SK-N-SH (cell line): ENCODE measurements around the gene POLD3. TPM values are rescaled to one million over a fixed set of nuclear protein-coding genes. Genes with fewer than 3 reads are reported as not detected.

Experiments
- CTCF ChIA-PET: fragments of 300-600, 350-600 bp; formaldehyde crosslinking; extraction: SDS; loops from one replicate; lab custom pipeline; 2021; lab: Yijun Ruan, JAX
- POLR2A ChIA-PET: fragments of 350-600 bp; sonication (Branson Sonifier 250); formaldehyde crosslinking; extraction: SDS; loops from one replicate; lab custom pipeline; 2020; ENCODE audit warnings: antibody characterized with exemption, inconsistent platforms; lab: Yijun Ruan, JAX
- DNase-seq: peaks from one replicate; pipeline ENCODE4 v3.0.0; 2012
- H2AFZ ChIP-seq: fragments of 200-600 bp; sonication (generic); 2 replicates; pipeline ENCODE4 v1.8.1; 2016; ENCODE audit warnings: antibody characterized with exemption, mild to moderate bottlenecking, low read depth
- H3F3A ChIP-seq: fragments of 200-600 bp; sonication (generic); replicated peaks from 2 replicates; pipeline ENCODE3; 2016; ENCODE audit warnings: antibody characterized with exemption, mild to moderate bottlenecking; ENCODE audit not compliant: insufficient read depth
- H3K27ac ChIP-seq, 2 experiments: fragments of 200-500 bp in 1 of 2; fragments of 200-600 bp in 1 of 2; sonication (Bioruptor generic) in 1 of 2; sonication (generic), shearing (Covaris generic) in 1 of 2; 2 replicates each; pipeline versions ENCODE4 v1.5.1 to v1.6.1; 2014 to 2016; ENCODE audit warnings: low read depth in 2 of 2, inconsistent platforms in 1 of 2, low read length in 1 of 2, mild to moderate bottlenecking in 1 of 2, mixed read lengths in 1 of 2
- H3K27me3 ChIP-seq: fragments of 200-600 bp; sonication (generic), shearing (Covaris generic); 2 replicates; pipeline ENCODE4 v1.6.1; 2016; ENCODE audit warnings: mixed run types; ENCODE audit not compliant: insufficient read depth
- H3K36me3 ChIP-seq, 2 experiments: fragments of 200-500 bp in 1 of 2; fragments of 200-600 bp in 1 of 2; sonication (Bioruptor generic) in 1 of 2; sonication (generic) in 1 of 2; replicated peaks in 1 of 2; 2 replicates each; pipeline versions ENCODE3 to v1.5.1; 2014 to 2016; ENCODE audit warnings: low read length in 1 of 2, mild to moderate bottlenecking in 1 of 2; ENCODE audit not compliant: insufficient read depth in 2 of 2, control insufficient read depth in 1 of 2
- H3K4me1 ChIP-seq, 2 experiments: fragments of 200-500 bp in 1 of 2; fragments of 200-600 bp in 1 of 2; sonication (Bioruptor generic) in 1 of 2; sonication (generic), shearing (Covaris generic) in 1 of 2; 2 replicates each; pipeline versions ENCODE4 v1.5.1 to v1.6.1; 2014 to 2016; ENCODE audit warnings: low read depth in 1 of 2, low read length in 1 of 2, mixed run types in 1 of 2; ENCODE audit not compliant: insufficient read depth in 2 of 2, control insufficient read depth in 1 of 2
- H3K4me2 ChIP-seq: fragments of 200-600 bp; sonication (generic), shearing (Covaris generic); 2 replicates; pipeline ENCODE4 v1.6.1; 2017; ENCODE audit warnings: mixed run types
- H3K4me3 ChIP-seq, 2 experiments: fragments of 200-500 bp in 1 of 2; fragments of 200-600 bp in 1 of 2; sonication (Bioruptor generic) in 1 of 2; sonication (generic), shearing (Covaris generic) in 1 of 2; 2 replicates each; pipeline versions ENCODE4 v1.5.1 to v1.8.1; 2014 to 2016; ENCODE audit warnings: low read depth in 2 of 2, inconsistent platforms in 1 of 2, low read length in 1 of 2, mild to moderate bottlenecking in 1 of 2, mixed read lengths in 1 of 2, moderate library complexity in 1 of 2
- H3K79me2 ChIP-seq: fragments of 200-600 bp; sonication (generic); 2 replicates; pipeline ENCODE4 v1.8.1; 2017; ENCODE audit warnings: mild to moderate bottlenecking; ENCODE audit not compliant: insufficient read depth
- H3K9ac ChIP-seq: fragments of 200-600 bp; sonication (generic); 2 replicates; pipeline ENCODE4 v1.6.1; 2017; ENCODE audit warnings: mixed run types
- H3K9me2 ChIP-seq: fragments of 200-600 bp; sonication (generic); 2 replicates; pipeline ENCODE4 v1.6.1; 2017; ENCODE audit warnings: mixed run types
- H3K9me3 ChIP-seq: fragments of 200-600 bp; sonication (generic); 2 replicates; pipeline ENCODE4 v1.6.1; 2017; ENCODE audit warnings: mixed run types, mild to moderate bottlenecking, moderate library complexity
- H4K20me1 ChIP-seq: fragments of 200-600 bp; sonication (generic); 2 replicates; pipeline ENCODE4 v1.6.1; 2017; ENCODE audit warnings: mild to moderate bottlenecking, mixed run types; ENCODE audit not compliant: insufficient read depth
- CHD2 ChIP-seq: fragments of 150-350 bp; IDR thresholded peaks from 2 replicates; pipeline ENCODE4 v1.6.1; 2018; ENCODE audit warnings: low read length; ENCODE audit not compliant: partially characterized antibody
- ELF1 ChIP-seq: IDR thresholded peaks from 2 replicates; pipeline ENCODE4 v1.4.0; 2012
- EP300 ChIP-seq, 2 experiments: IDR thresholded peaks; 2 replicates each; pipeline versions ENCODE4 v1.4.0 to v1.6.1; 2012; ENCODE audit warnings: borderline replicate concordance in 1 of 2, low read depth in 1 of 2, low read length in 1 of 2
- FOXJ3 ChIP-seq: sonication (generic); formaldehyde crosslinking; IDR thresholded peaks from 2 replicates; pipeline ENCODE4 v1.5.1; 2020; ENCODE audit warnings: mild to moderate bottlenecking, missing genetic modification reagents
- JUND ChIP-seq: IDR thresholded peaks from 2 replicates; pipeline ENCODE4 v1.4.0; 2012
- MAX ChIP-seq: IDR thresholded peaks from 2 replicates; pipeline ENCODE4 v1.4.0; 2012; ENCODE audit warnings: low read depth
- MEF2A ChIP-seq: IDR thresholded peaks from 2 replicates; pipeline ENCODE4 v1.4.0; 2012; ENCODE audit warnings: low read depth, borderline replicate concordance
- MXI1 ChIP-seq: IDR thresholded peaks from 2 replicates; pipeline ENCODE4 v1.6.1; 2012; ENCODE audit warnings: mild to moderate bottlenecking, low read depth, low read length, improper control_type of control experiment
- NRF1 ChIP-seq: IDR thresholded peaks from 2 replicates; pipeline ENCODE4 v1.6.1; 2012; ENCODE audit warnings: low read depth, mild to moderate bottlenecking, low read length
- PBX3 ChIP-seq: IDR thresholded peaks from 2 replicates; pipeline ENCODE4; 2012
- POLR2AphosphoS5 ChIP-seq: IDR thresholded peaks from 2 replicates; pipeline ENCODE4 v1.6.1; 2012; ENCODE audit warnings: low read depth, low read length
- RXRA ChIP-seq: IDR thresholded peaks from 2 replicates; pipeline ENCODE4 v1.4.0; 2012; ENCODE audit warnings: low read depth, mild to moderate bottlenecking, borderline replicate concordance
- SMC3 ChIP-seq: IDR thresholded peaks from 2 replicates; pipeline ENCODE4 v1.6.1; 2012; ENCODE audit warnings: low read depth, low read length, improper control_type of control experiment
- USF1 ChIP-seq: IDR thresholded peaks from 2 replicates; pipeline ENCODE4 v1.4.0; 2012; ENCODE audit warnings: low read depth, borderline replicate concordance
- WGBS: methylation state at CpG from one replicate; pipeline ENCODE4 v1.1.6; 2017; ENCODE audit warnings: low lambda C conversion rate; 5-methylcytosine and 5-hydroxymethylcytosine counted together
- polyA plus RNA-seq, 3 experiments: library from polyadenylated mRNA; depleted of rRNA; stranded (reverse); fragments of >200 nt; gene quantifications; 2 replicates each; pipeline ENCODE4 v1.2.3, GENCODE V29; 2012

POLD3 gene
- polyA plus RNA-seq, 1 of the 3 experiments (the other 2 are of a cell fraction): 7.9 TPM

GRCh38 chr11:74685905-74686304 is 93.5 kb downstream of the POLD3 start:
- H2AFZ ChIP-seq: no peak overlapping the region
- H3K4me3 ChIP-seq: no peak overlapping the region
- no peak overlapping the region for H3K4me2 ChIP-seq
- no peaks in the 10 kb centered on the region for H4K20me1 ChIP-seq
- ChIA-PET CTCF (interaction anchor here (0.9 to 7.8 kb wide), 4 partner anchors 16 to 48 kb away, joined by 3 to 58 read pairs (median 3); no protein-coding TSS in a partner anchor), POLR2A (no interaction called here)
- no peaks in the 10 kb centered on the region for H3K79me2 ChIP-seq
- DNase-seq: no peak
- no peaks in the 10 kb centered on the region for H3K9me2 ChIP-seq
- WGBS: 97% methylated on average over 3 of the region's 3 CpGs
- H3K4me1 ChIP-seq: peaks cover 0 to 5% of the 10 kb centered on the region in 2 experiments; a peak in 1 of 4 replicates
- no peaks in the 10 kb centered on the region for H3K9me3 ChIP-seq
- TF ChIP-seq JUND: no peak
- no peak for TF ChIP-seq MEF2A
- TF ChIP-seq CHD2: no peak
- TF ChIP-seq FOXJ3 (CRISPR knock-in tag): no peak
- TF ChIP-seq POLR2AphosphoS5: no peak
- no peaks in the 10 kb centered on the region for H3K27me3 ChIP-seq
- H3K36me3 ChIP-seq: no peaks in the 10 kb centered on the region
- H3K9ac ChIP-seq: no peak overlapping the region
- H3K27ac ChIP-seq: no peak overlapping the region
- peaks cover 3% of the 10 kb centered on the region for H3F3A ChIP-seq

- Histone ChIP-seq H3K4me3 (no peak overlapping the region), H3K27me3 (no peaks in the 10 kb centered on the region), H3K9ac (no peak overlapping the region), H2AFZ (no peak overlapping the region), H3K36me3 (no peaks in the 10 kb centered on the region), H4K20me1 (no peaks in the 10 kb centered on the region)
- CTCF ChIA-PET: interaction anchor here (0.8 to 7.8 kb wide), 4 partner anchors 14 to 39 kb away, joined by 3 to 58 read pairs (median 3); no protein-coding TSS in a partner anchor
- TF ChIP-seq SMC3: no peak
- TF ChIP-seq NRF1: no peak
- TF ChIP-seq, all 33 proteins: peak for 0
- no peaks in the 10 kb centered on the region for H3K9me2 ChIP-seq
- POLR2A ChIA-PET: no interaction called here
- no peak overlapping the region for H3K27ac ChIP-seq
- 68% methylated on average over 3 of the region's 4 CpGs for WGBS
- H3K9me3 ChIP-seq: no peaks in the 10 kb centered on the region
- H3K4me1 ChIP-seq: peaks cover 0 to 2% of the 10 kb centered on the region in 2 experiments; a peak in 1 of 4 replicates
- no peak for DNase-seq
- H3K4me2 ChIP-seq: no peak overlapping the region
- no peaks in the 10 kb centered on the region for H3K79me2 ChIP-seq
- H3F3A ChIP-seq: peaks cover 3% of the 10 kb centered on the region
These were observed 94.4 kb downstream of the POLD3 start for GRCh38 chr11:74686792-74687191.

- Histone ChIP-seq H3K9me3 (no peaks in the 10 kb centered on the region), H3K27ac (no peak overlapping the region), H3K4me2 (no peak overlapping the region), H3K9me2 (no peaks in the 10 kb centered on the region), H3K9ac (no peak overlapping the region), H4K20me1 (no peaks in the 10 kb centered on the region), H3K79me2 (no peaks in the 10 kb centered on the region), H3K4me3 (no peak overlapping the region), H2AFZ (no peak overlapping the region; the same call in 1 of the 2 replicates), H3F3A (peaks cover 3% of the 10 kb centered on the region), H3K4me1 (no peaks in the 10 kb centered on the region; a peak in 1 of 4 replicates), H3K36me3 (no peaks in the 10 kb centered on the region), H3K27me3 (no peaks in the 10 kb centered on the region)
- no peak for DNase-seq
- ChIA-PET CTCF (interaction anchor here (0.8 to 7.8 kb wide), 4 partner anchors 15 to 17 kb away, joined by 3 to 58 read pairs (median 8); no protein-coding TSS in a partner anchor), POLR2A (no interaction called here)
- 75% methylated on average over 6 of the region's 6 CpGs for WGBS
- no peak for TF ChIP-seq EP300 (IDR thresholded peaks at IDR 0.05; ENCODE audit: borderline replicate concordance in 1 of 2, low read depth in 1 of 2, low read length in 1 of 2)
- TF ChIP-seq MXI1: no peak
- TF ChIP-seq USF1: no peak
- TF ChIP-seq PBX3: no peak
- TF ChIP-seq CHD2: no peak
- TF ChIP-seq RXRA: no peak
- TF ChIP-seq ELF1: no peak
- no peak for TF ChIP-seq MAX
These were observed 95.0 kb downstream of the POLD3 start for GRCh38 chr11:74687237-74688023.
